ENCODE results near the gene GPR35. TPM values are rescaled to one million over a fixed set of nuclear protein-coding genes. Genes with fewer than 3 reads are reported as not detected.
"Not testable (repeated sequence)": the region's sequence is repeated elsewhere in the genome, so short reads cannot be mapped to it uniquely, and the experiment has no call there.

GPR35 gene
- total and polyA plus RNA-seq, 10 of the 15 experiments (the other 5 are each of a cell fraction or from before 2014, with no cell fraction given), result 0.14 to 1.6 (median 0.75) TPM; not detected in 3

- TF ChIP-seq PKNOX1 (IDR thresholded peaks at IDR 0.05), result no peak
- TF ChIP-seq HDGF (IDR thresholded peaks at IDR 0.05), result no peak
- no peak for TF ChIP-seq MXI1 (IDR thresholded peaks at IDR 0.05; ENCODE audit: low read depth, low read length)
- TF ChIP-seq SP1 (IDR thresholded peaks at IDR 0.05; ENCODE audit: low read depth, low read length), result peak; percentile 11
- TF ChIP-seq JUNB (IDR thresholded peaks at IDR 0.05), result peak; percentile 34; the same call in 1 of the 2 replicates
- 0 out of 2 replicates have a peak, but pooled peaks have one; percentile 45 for TF ChIP-seq CBFB (IDR thresholded peaks at IDR 0.05; ENCODE audit: low read depth)
- no peak for TF ChIP-seq NBN (IDR thresholded peaks at IDR 0.05)
- TF ChIP-seq ZNF207 (IDR thresholded peaks at IDR 0.05; ENCODE audit: borderline replicate concordance), result no peak
- TF ChIP-seq SMARCA5 (IDR thresholded peaks at IDR 0.05), result no peak
- no peak for TF ChIP-seq TAF1 (IDR thresholded peaks at IDR 0.05; ENCODE audit: borderline replicate concordance, low read depth, low read length)
Observed at GRCh38 chr2:240655931-240656886, 30.9 kb downstream of the GPR35 start (continued).

GRCh38 chr2:240659883-240660282, 34.6 kb downstream of the GPR35 start:
- H2AFZ ChIP-seq (ENCODE audit: control insufficient read depth, low read depth, low read length); FAIRE-seq; ATAC-seq; H3K9me3 ChIP-seq (replicated peaks; ENCODE audit: control insufficient read depth, insufficient read depth, low read length); POLR2A ChIA-PET; H3K4me3 ChIP-seq; in situ Hi-C loops (cut with MboI); H3K27ac ChIP-seq (ENCODE audit: control insufficient read depth, insufficient read depth); H3K4me2 ChIP-seq (ENCODE audit: control insufficient read depth, insufficient read depth); H3K36me3 ChIP-seq (ENCODE audit: control insufficient read depth in 2 of 2, insufficient read depth in 2 of 2, low read length in 1 of 2); DNase-seq (ENCODE audit: low read depth, low spot score); H4K20me1 ChIP-seq (ENCODE audit: control insufficient read depth, insufficient read depth); CTCF ChIA-PET; RAD21 ChIA-PET (ENCODE audit: unreplicated experiment); SMC1A ChIA-PET (ENCODE audit: uncharacterized antibody, unreplicated experiment); BruUV-seq (replicated peaks); H3K27me3 ChIP-seq (replicated peaks in 1 of 2; ENCODE audit: control insufficient read depth in 2 of 2, insufficient read depth in 2 of 2, low read length in 1 of 2); H3K79me2 ChIP-seq (ENCODE audit: control insufficient read depth, insufficient read depth, low read length); H3K9ac ChIP-seq (ENCODE audit: control insufficient read depth, insufficient read depth, low read length); intact Hi-C loops (cut with micrococcal nuclease; ENCODE audit: unreplicated experiment): not testable (repeated sequence)
- WGBS (ENCODE audit: insufficient coverage, insufficient replicate concordance, low lambda C conversion rate, missing lambda C conversion rate), result 79% methylated on average over 7 of the region's 7 CpGs
- H3K4me1 ChIP-seq (ENCODE audit: control insufficient read depth, insufficient read depth, low read length), result peaks cover 11% of the 10 kb centered on the region

All from GM12878 (cell line).